Tibial nerve (tissue), 4 donors: ENCODE measurements around the gene CDC42EP3. TPM values are rescaled to one million over a fixed set of nuclear protein-coding genes. Genes with fewer than 3 reads are reported as not detected.

Source experiments
- DNase-seq, 2 donors: peaks; one replicate each; pipeline ENCODE4 v3.0.0-alpha.2; 2019; ENCODE audit warnings: low spot score in 2 of 2
- H3K27ac ChIP-seq, 4 donors: fragments of 200-600 bp; sonication (generic) in 3 of 4; one replicate each; pipeline ENCODE4 v1.5.1; 2017 to 2019; ENCODE audit warnings: mild to moderate bottlenecking in 1 of 4
- H3K27me3 ChIP-seq, 2 donors: fragments of 200-600 bp; sonication (generic) in 1 of 2; one replicate each; pipeline versions ENCODE4 v1.5.1 to v1.6.0; 2017 to 2019
- H3K36me3 ChIP-seq, 3 donors: fragments of 200-600 bp; sonication (generic); one replicate each; pipeline ENCODE4 v1.5.1; 2018 to 2019
- H3K4me1 ChIP-seq, 4 donors: fragments of 200-600 bp; sonication (generic) in 3 of 4; one replicate each; pipeline ENCODE4 v1.5.1; 2017 to 2019
- H3K4me3 ChIP-seq, 4 donors: fragments of 200-600 bp; sonication (generic) in 3 of 4; one replicate each; pipeline ENCODE4 v1.5.1; 2017 to 2019; ENCODE audit warnings: mild to moderate bottlenecking in 1 of 4, moderate library complexity in 1 of 4
- H3K9me3 ChIP-seq, 4 donors: fragments of 200-600 bp; sonication (generic) in 3 of 4; one replicate each; pipeline ENCODE4 v1.5.1; 2017 to 2019
- EP300 ChIP-seq, 2 donors: sonication (generic); formaldehyde crosslinking; IDR thresholded peaks; one replicate each; pipeline ENCODE4 v1.6.1; 2017; ENCODE audit warnings: antibody characterized with exemption in 2 of 2, mild to moderate bottlenecking in 1 of 2
- POLR2A ChIP-seq, 2 donors: fragments of 450-650 bp; IDR thresholded peaks; one replicate each; pipeline ENCODE4 v1.6.1; 2017; ENCODE audit warnings: antibody characterized with exemption in 2 of 2, mild to moderate bottlenecking in 2 of 2, moderate library complexity in 2 of 2
- WGBS, 2 donors: methylation state at CpG; one replicate each; pipeline ENCODE4 v1.1.5; 2018; 5-methylcytosine and 5-hydroxymethylcytosine counted together
- total RNA-seq, 4 donors: library from RNA; depleted of rRNA; stranded (reverse); fragments of >200 nt; gene quantifications; one replicate each; pipeline ENCODE4 v1.1.0, GENCODE V29; 2016
- TF ChIP-seq, protein P1 (sequence below), 5 experiments: fragments of 200-600 bp in 3 of 5; fragments of 450-650 bp in 2 of 5; sonication (generic) in 3 of 5; IDR thresholded peaks; one replicate each; pipeline ENCODE4 v1.5.1; 2016 to 2019; ENCODE audit warnings: antibody characterized with exemption in 5 of 5, mild to moderate bottlenecking in 3 of 5, moderate library complexity in 2 of 5

Gene CDC42EP3
- total RNA-seq, 4 donors from 2014 or later, result 31.8 to 58.6 (median 40.2) TPM

DNA sequence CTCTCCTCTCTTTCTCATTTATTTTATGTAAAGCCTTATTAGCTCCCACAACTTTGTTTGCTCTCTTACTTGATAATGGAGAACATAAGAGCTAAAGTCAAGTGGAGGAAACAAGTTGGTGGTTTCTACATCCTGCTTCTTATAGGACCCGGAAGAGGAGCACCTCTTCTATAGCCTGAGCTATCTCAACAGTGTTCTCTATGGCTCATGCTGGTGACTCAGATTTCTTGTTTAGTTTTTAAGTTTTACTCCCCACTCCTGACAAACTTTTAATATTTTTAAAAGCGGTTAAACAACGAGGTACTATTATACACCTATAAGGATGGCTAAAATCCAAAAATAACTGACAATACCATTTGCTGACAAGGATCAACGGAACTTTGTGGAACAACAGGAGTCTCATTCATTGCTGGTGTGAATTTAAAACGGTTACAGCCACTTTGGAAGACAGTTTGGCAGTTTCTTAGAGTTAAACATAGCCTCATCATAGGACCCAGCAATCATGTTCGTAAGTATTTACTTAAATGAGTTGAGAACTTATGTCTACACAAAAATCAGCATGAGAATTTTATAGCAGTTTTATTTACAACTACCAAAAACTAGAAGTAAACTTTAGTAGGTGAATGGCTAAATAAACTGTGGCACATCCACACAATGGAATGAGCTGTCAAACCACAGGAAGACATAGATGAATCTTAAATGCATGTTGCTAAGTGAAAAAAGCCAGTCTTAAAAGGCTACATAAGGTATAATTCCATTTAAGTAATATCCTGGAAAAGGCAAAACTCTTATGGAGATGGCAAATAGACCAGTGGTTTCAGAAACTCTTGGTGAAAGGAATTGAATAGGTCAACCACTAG lies 12.7 kb upstream of the CDC42EP3 start:
- no peak for TF ChIP-seq EP300 (IDR thresholded peaks at IDR 0.05)
- TF ChIP-seq POLR2A (IDR thresholded peaks at IDR 0.05), result no peak
- TF ChIP-seq, protein P1, sequence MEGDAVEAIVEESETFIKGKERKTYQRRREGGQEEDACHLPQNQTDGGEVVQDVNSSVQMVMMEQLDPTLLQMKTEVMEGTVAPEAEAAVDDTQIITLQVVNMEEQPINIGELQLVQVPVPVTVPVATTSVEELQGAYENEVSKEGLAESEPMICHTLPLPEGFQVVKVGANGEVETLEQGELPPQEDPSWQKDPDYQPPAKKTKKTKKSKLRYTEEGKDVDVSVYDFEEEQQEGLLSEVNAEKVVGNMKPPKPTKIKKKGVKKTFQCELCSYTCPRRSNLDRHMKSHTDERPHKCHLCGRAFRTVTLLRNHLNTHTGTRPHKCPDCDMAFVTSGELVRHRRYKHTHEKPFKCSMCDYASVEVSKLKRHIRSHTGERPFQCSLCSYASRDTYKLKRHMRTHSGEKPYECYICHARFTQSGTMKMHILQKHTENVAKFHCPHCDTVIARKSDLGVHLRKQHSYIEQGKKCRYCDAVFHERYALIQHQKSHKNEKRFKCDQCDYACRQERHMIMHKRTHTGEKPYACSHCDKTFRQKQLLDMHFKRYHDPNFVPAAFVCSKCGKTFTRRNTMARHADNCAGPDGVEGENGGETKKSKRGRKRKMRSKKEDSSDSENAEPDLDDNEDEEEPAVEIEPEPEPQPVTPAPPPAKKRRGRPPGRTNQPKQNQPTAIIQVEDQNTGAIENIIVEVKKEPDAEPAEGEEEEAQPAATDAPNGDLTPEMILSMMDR (IDR thresholded peaks at IDR 0.05), result no peak
- Histone ChIP-seq H3K27ac (no peak overlapping the region), H3K27me3 (no peaks in the 10 kb centered on the region), H3K9me3 (no peaks in the 10 kb centered on the region), H3K4me1 (peaks cover 0 to 10% (median 0%) of the 10 kb centered on the region in 4 donors), H3K4me3 (no peak overlapping the region), H3K36me3 (no peaks in the 10 kb centered on the region)
- 72 to 74% methylated on average over 6 of the region's 6 CpGs for WGBS, 2 donors
- DNase-seq, result no peak

DNA sequence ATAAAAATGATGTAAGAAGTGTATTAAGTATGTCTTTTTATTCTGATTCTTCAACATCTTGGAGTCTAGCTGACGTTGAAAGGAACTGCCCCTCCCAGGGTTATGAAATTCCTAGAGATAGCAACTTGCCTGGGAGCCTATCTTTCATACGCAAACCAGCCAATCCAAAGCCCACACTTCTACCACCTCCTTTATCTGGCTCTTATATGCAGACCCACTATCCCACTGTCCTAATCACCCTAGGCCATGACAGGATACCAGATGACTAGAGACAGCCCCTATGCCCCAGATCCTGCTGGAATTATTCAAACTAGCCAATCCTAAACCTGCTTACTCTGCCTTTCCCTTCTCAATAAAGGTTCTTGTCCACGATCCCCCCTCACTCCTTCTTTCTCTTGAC lies 11.8 kb upstream of the CDC42EP3 start:
- Histone ChIP-seq H3K27me3 (no peaks in the 10 kb centered on the region), H3K36me3 (no peaks in the 10 kb centered on the region), H3K4me1 (peaks cover 0 to 1% (median 0%) of the 10 kb centered on the region in 4 donors), H3K4me3 (no peak overlapping the region), H3K9me3 (no peaks in the 10 kb centered on the region), H3K27ac (no peak overlapping the region)
- no peak for DNase-seq
- 85 to 86% methylated on average over 3 of the region's 3 CpGs for WGBS, 2 donors
- TF ChIP-seq POLR2A (IDR thresholded peaks at IDR 0.05), result no peak
- no peak for TF ChIP-seq EP300 (IDR thresholded peaks at IDR 0.05)
- TF ChIP-seq, protein P1 (IDR thresholded peaks at IDR 0.05), result no peak

DNA sequence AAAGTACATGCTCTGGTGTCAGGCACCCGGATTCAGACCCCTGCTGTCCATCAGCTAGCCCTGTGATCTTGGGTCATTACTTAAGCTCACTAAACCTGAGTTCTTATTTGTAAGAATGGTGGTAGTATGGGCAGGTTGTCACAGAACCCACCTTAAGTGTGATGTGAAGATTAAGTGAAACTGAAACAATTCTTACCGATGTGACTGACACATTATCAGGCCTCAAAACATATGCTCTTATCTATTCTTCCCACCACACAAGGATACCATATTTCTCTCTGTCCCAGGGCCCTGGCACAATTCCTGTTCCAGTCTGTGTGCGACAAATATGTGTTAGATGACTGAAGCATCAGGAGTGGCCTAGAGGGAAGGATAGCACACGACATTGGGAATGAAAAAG lies 11.0 kb upstream of the CDC42EP3 start:
- H3K9me3 ChIP-seq, result no peaks in the 10 kb centered on the region

GRCh38 chr2:37681587-37681986 lies 10.1 kb upstream of the CDC42EP3 start:
- TF ChIP-seq, protein P1 (IDR thresholded peaks at IDR 0.05), result no peak
- TF ChIP-seq POLR2A (IDR thresholded peaks at IDR 0.05) (no peak), EP300 (IDR thresholded peaks at IDR 0.05) (no peak)
- H3K9me3 ChIP-seq, result no peaks in the 10 kb centered on the region
- H3K27me3 ChIP-seq, result no peaks in the 10 kb centered on the region
- DNase-seq, result no peak
- H3K36me3 ChIP-seq, result no peaks in the 10 kb centered on the region
- no peaks in the 10 kb centered on the region for H3K4me1 ChIP-seq
- H3K4me3 ChIP-seq, result no peak overlapping the region
- WGBS, 2 donors, result 84 to 89% methylated on average over 1 of the region's 1 CpG
- no peak overlapping the region for H3K27ac ChIP-seq

More for the DNA sequence above, 11.0 kb upstream of the CDC42EP3 start:
- no peak for DNase-seq
- H3K4me3 ChIP-seq, result no peak overlapping the region
- H3K4me1 ChIP-seq, result no peaks in the 10 kb centered on the region
- H3K27me3 ChIP-seq, result no peaks in the 10 kb centered on the region
- no peak for TF ChIP-seq POLR2A (IDR thresholded peaks at IDR 0.05)
- TF ChIP-seq, protein P1 (IDR thresholded peaks at IDR 0.05), result no peak
- H3K27ac ChIP-seq, result no peak overlapping the region
- WGBS, 2 donors, result 89% methylated on average over 4 of the region's 4 CpGs
- H3K36me3 ChIP-seq, result no peaks in the 10 kb centered on the region

- no peaks in the 10 kb centered on the region for H3K9me3 ChIP-seq
- WGBS, 2 donors, result 50 to 98% methylated on average over 2 of the region's 2 CpGs
- H3K27me3 ChIP-seq, result no peaks in the 10 kb centered on the region
- no peak overlapping the region for H3K27ac ChIP-seq
- no peaks in the 10 kb centered on the region for H3K36me3 ChIP-seq
- no peaks in the 10 kb centered on the region for H3K4me1 ChIP-seq
- DNase-seq, result no peak
- TF ChIP-seq, protein P1 (IDR thresholded peaks at IDR 0.05), result no peak
- TF ChIP-seq EP300 (IDR thresholded peaks at IDR 0.05), result no peak
- no peak for TF ChIP-seq POLR2A (IDR thresholded peaks at IDR 0.05)
- H3K4me3 ChIP-seq, result no peak overlapping the region
These were observed 7.7 kb upstream of the CDC42EP3 start for GRCh38 chr2:37679072-37679695.
